DND-41 (cell line): ENCODE data around the gene PRKAR2B.

Experiments
- ATAC-seq: fragments of 200-7000 bp; cut with Tn5 transposase; 3 replicates; pipeline ENCODE4 v1.9.1; 2021; ENCODE audit warnings: low read depth; ENCODE audit not compliant: insufficient read depth
- DNase-seq: peaks from one replicate; pipeline ENCODE4 v3.0.0-alpha.2; 2020
- H2AFZ ChIP-seq: 2 replicates; pipeline ENCODE4 v1.6.0; 2012; ENCODE audit warnings: low read depth, low read length
- H3K27ac ChIP-seq: 2 replicates; pipeline ENCODE4 v1.5.1; 2012; ENCODE audit warnings: low read length, inconsistent platforms
- H3K27me3 ChIP-seq: fragments of 200-600 bp; sonication (generic); 2 replicates; pipeline ENCODE4 v1.6.0; 2012; ENCODE audit warnings: low read length, mild to moderate bottlenecking, inconsistent platforms; ENCODE audit not compliant: insufficient read depth, poor library complexity
- H3K36me3 ChIP-seq: 2 replicates; pipeline ENCODE4 v1.5.1; 2012; ENCODE audit warnings: low read length, inconsistent platforms; ENCODE audit not compliant: insufficient read depth
- H3K4me1 ChIP-seq: 2 replicates; pipeline ENCODE4 v1.5.1; 2012; ENCODE audit warnings: mild to moderate bottlenecking, low read length; ENCODE audit not compliant: insufficient read depth
- H3K4me2 ChIP-seq: 2 replicates; pipeline ENCODE4 v1.6.0; 2012; ENCODE audit warnings: mild to moderate bottlenecking, moderate library complexity, low read length, inconsistent platforms; ENCODE audit not compliant: insufficient read depth
- H3K4me3 ChIP-seq, 2 experiments: fragments of 200-600 bp in 1 of 2; shearing (Covaris generic) in 1 of 2; 2 replicates each; pipeline ENCODE4 v1.5.1; 2012 to 2016; ENCODE audit warnings: inconsistent platforms in 2 of 2, low read length in 2 of 2, mild to moderate bottlenecking in 2 of 2, low read depth in 1 of 2, moderate library complexity in 1 of 2
- H3K79me2 ChIP-seq: 2 replicates; pipeline ENCODE4 v1.6.0; 2012; ENCODE audit warnings: low read length, inconsistent platforms; ENCODE audit not compliant: insufficient read depth
- H3K9ac ChIP-seq: 2 replicates; pipeline ENCODE4 v1.6.0; 2012; ENCODE audit warnings: low read depth, mild to moderate bottlenecking, inconsistent platforms, low read length, moderate library complexity
- H3K9me3 ChIP-seq: 2 replicates; pipeline ENCODE4 v1.5.1; 2012; ENCODE audit warnings: low read length, moderate library complexity, mild to moderate bottlenecking, inconsistent platforms; ENCODE audit not compliant: insufficient read depth, severe bottlenecking
- H4K20me1 ChIP-seq: 2 replicates; pipeline ENCODE4 v1.6.0; 2012; ENCODE audit warnings: low read length; ENCODE audit not compliant: insufficient read depth
- CTCF ChIP-seq: IDR thresholded peaks from 2 replicates; pipeline ENCODE4 v1.5.1; 2012; ENCODE audit warnings: borderline replicate concordance, low read length, moderate library complexity, mild to moderate bottlenecking; ENCODE audit not compliant: poor library complexity, severe bottlenecking; ENCODE audit errors: extremely low read depth
- EZH2 ChIP-seq: IDR thresholded peaks from 3 replicates; pipeline ENCODE4 v1.6.1; 2012; ENCODE audit warnings: borderline replicate concordance, low read depth, mild to moderate bottlenecking, moderate library complexity, low read length, inconsistent platforms; ENCODE audit not compliant: severe bottlenecking

Gene PRKAR2B

GRCh38 chr7:107046491-107047259, 2.2 kb downstream of the PRKAR2B start:
- no peaks in the 10 kb centered on the region for H3K79me2 ChIP-seq

DNA sequence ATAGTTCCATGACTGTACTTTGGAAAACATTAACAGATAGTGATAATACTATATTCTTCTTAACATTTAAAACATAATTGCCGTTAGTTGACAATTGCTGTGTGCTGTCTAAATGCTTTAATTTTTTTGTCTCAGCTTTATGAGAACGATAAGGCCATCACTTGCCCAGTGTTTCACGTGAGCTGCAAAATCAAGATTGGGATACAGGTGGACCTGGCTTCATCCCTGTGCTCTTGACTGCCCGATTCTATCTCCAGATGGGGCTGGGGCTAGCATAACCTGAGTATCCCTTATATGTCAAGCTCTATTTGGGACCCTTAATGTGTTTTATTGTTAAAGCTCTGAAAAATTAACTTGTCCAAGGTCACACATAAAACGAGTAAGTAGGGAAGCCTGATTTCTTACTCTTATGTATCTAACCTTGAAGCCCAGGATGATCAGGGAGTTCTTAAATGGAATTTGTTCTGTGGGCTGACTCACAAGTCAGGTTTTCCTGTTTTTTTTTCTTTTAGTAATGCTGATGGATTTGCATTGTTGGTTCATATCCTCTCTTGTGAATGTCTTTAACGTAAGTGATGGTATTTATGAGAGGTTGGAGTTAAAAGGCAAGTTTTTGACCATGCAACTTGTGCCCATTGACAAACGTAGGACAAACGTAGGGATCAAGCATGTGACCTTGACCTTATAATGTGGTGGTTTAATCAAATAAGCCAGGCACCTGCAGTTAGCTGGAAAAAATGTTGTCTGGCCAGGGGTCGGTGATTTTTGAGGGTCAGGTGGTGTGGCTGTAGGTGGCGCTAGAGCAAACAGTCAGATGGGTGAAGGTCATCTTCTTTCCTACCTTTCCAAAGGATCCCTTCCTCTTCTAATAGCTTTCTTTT, 3.6 kb downstream of the PRKAR2B start:
- TF ChIP-seq CTCF, result peak; percentile 33
- no peak for TF ChIP-seq EZH2
- H3K27me3 ChIP-seq, result peaks cover 37% of the 10 kb centered on the region
- no peak overlapping the region for H3K9ac ChIP-seq
- H3K9me3 ChIP-seq, result no peaks in the 10 kb centered on the region
- no peak overlapping the region for H3K4me3 ChIP-seq
- no peak overlapping the region for H3K27ac ChIP-seq
- ATAC-seq (no peak), DNase-seq (no peak)
- no peak overlapping the region for H2AFZ ChIP-seq
- H3K4me1 ChIP-seq, result peaks cover 20% of the 10 kb centered on the region
- no peaks in the 10 kb centered on the region for H3K36me3 ChIP-seq
- no peaks in the 10 kb centered on the region for H3K79me2 ChIP-seq
- no peaks in the 10 kb centered on the region for H4K20me1 ChIP-seq
- H3K4me2 ChIP-seq, result no peak overlapping the region

More at GRCh38 chr7:107046491-107047259, 2.2 kb downstream of the PRKAR2B start:
- TF ChIP-seq CTCF (no peak), EZH2 (no peak)
- H3K4me1 ChIP-seq, result peaks cover 20% of the 10 kb centered on the region
- no peak overlapping the region for H3K27ac ChIP-seq
- peaks cover 37% of the 10 kb centered on the region for H3K27me3 ChIP-seq
- no peak overlapping the region for H2AFZ ChIP-seq
- ATAC-seq (no peak), DNase-seq (no peak)
- no peak overlapping the region for H3K9ac ChIP-seq
- no peaks in the 10 kb centered on the region for H4K20me1 ChIP-seq
- no peaks in the 10 kb centered on the region for H3K36me3 ChIP-seq
- no peak overlapping the region; the same call in 1 of the 2 replicates for H3K4me2 ChIP-seq
- no peaks in the 10 kb centered on the region for H3K9me3 ChIP-seq
- no peak overlapping the region for H3K4me3 ChIP-seq

GRCh38 chr7:107048783-107049418, 4.4 kb downstream of the PRKAR2B start:
- Histone ChIP-seq H3K4me1 (peaks cover 19% of the 10 kb centered on the region), H3K4me2 (no peak overlapping the region), H4K20me1 (no peaks in the 10 kb centered on the region), H3K79me2 (no peaks in the 10 kb centered on the region), H3K9ac (no peak overlapping the region), H3K9me3 (no peaks in the 10 kb centered on the region), H2AFZ (no peak overlapping the region), H3K27me3 (peaks cover 35% of the 10 kb centered on the region), H3K4me3 (no peak overlapping the region), H3K27ac (no peak overlapping the region), H3K36me3 (no peaks in the 10 kb centered on the region)
- ATAC-seq (no peak), DNase-seq (no peak)
- TF ChIP-seq EZH2 (no peak), CTCF (no peak)
